Measurements from ENCODE around the gene DOCK4. TPM values are rescaled to one million over a fixed set of nuclear protein-coding genes. Genes with fewer than 3 reads are reported as not detected.

The DOCK4 gene
- polyA plus RNA-seq, 4 donors, result 23.9 to 26.1 (median 25.0) TPM

DNA sequence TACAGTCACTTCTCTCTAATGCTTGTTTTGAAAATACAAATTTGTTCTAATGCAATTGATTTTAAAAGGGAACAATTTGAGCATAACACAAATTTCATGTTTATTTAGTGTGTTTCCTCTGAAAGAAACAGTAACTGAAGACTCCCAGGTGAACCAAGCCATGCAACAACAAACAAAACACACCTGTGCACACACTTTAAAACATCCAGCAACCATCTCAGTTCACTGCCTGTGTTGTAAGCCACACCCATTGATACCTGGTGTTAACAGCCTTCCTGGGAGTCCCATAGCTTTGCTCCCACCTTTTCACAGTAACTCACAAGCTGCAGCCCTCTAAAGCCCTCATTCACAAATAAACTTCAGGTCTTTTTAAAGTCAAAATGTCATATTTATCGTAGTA, 89.3 kb downstream of the DOCK4 start:
- no peak for DNase-seq (ENCODE audit: low read depth in 4 of 4, low spot score in 3 of 4)

DNA sequence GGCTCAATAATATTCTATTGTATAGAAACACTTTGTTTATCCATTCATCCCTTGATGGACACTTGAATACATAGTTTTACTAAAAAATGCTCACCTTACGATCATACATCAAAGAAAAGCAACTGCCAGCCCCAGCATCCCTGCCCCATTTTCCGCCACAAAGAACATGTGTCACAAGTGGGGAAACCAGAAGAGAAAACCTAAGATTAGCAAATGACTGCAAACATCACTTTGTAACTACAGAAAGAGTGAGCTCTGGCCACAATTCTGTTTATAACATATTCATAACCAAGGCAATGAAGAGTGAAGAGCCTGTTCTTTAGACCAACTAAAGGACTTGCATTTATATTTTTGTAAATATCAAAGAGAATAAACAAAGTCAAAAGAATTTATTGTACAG, 89.8 kb downstream of the DOCK4 start:
- DNase-seq (ENCODE audit: low read depth in 4 of 4, low spot score in 3 of 4), result no peak

DNA sequence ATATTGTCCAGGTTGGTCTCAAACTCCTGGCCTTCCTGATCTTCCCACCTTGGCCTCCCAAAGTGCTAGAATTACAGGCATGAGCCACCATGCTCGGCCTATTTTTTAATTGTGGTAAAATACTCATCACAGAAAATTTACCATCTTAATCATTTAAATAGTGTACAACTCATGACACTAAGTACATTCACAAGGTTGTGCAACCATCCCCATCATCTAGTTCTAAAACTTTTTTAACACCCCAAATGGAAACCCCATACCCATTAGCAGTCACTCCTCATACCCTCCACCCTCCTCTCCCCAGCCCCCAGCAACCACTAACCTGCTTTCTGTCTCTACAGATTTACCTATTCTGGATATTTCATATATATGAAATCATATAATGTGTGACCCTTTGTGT, 90.3 kb downstream of the DOCK4 start:
- no peak for DNase-seq (ENCODE audit: low read depth in 4 of 4, low spot score in 3 of 4)

DNA sequence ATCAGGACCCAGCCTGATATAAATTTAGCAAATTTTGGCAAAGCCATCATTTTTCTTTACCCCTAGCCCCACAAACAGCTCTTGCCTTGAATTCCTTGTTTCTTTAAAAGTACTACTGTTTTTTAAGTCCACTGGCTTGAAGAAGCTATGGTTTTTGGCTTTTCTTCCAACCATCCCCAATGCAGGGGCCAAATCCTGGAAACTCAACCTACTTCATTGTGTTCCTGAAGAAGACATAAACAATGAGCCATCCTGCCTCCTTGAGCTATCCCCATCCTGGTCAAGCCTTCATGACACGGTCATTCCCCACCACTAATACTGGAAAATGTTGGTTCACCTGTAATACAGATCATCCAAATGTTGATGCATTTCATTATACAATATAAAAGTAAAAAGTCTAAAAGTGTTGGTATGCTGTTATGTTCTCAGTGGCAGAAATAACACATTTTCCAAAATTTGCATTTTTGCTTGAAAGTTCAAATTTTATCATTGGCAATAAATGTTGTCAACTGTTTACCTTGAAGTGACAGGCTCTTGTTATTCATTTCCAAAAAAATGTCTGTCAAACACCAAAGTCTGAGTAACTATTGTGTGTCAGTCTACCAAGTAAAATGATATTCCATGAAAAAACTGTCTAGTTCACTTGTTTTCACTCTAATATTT, 92.2 kb downstream of the DOCK4 start:
- DNase-seq (ENCODE audit: low read depth in 4 of 4, low spot score in 3 of 4), result no peak

DNA sequence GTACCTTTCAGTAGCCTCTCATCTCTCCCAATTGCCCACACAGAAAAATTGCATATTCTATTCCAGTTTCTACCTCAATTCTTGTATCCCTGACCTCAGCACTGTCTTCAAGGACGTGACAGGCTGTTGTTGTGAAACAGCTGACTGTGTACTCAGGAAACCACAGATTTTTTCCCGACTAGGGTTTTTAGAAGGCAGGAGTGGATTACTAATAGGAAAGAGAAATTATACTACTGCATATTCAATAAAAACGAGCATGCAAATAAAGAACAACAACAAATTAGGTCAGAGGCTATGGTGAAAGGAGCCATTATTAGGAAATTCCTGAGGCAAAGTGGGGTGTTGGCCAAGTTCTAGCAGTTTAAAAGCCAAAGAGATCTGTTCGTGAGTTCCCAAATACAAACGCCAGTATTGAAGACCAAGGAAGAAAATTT, 93.4 kb downstream of the DOCK4 start:
- no peak for DNase-seq (ENCODE audit: low read depth in 4 of 4, low spot score in 3 of 4)

DNA sequence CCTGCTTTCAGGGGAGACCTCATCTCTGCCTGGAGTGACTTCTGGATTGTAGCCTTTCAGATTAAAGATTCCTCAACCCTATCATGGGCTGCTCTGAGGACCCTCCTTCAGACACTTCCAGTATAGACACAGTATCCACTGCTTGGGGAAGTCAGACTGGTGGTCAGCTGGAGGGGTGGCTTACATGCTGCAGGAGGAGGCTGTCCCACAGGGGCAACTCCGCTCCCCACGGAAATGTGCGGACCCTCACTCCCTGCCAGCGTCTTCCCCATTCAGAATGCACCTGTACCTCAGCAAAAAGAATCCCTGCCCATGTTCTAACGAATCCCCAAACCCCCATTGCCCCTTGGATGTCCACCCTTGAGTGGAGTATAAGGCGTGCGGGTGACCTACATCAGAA, 95.5 kb downstream of the DOCK4 start:
- DNase-seq (ENCODE audit: low read depth in 4 of 4, low spot score in 3 of 4), result no peak

DNA sequence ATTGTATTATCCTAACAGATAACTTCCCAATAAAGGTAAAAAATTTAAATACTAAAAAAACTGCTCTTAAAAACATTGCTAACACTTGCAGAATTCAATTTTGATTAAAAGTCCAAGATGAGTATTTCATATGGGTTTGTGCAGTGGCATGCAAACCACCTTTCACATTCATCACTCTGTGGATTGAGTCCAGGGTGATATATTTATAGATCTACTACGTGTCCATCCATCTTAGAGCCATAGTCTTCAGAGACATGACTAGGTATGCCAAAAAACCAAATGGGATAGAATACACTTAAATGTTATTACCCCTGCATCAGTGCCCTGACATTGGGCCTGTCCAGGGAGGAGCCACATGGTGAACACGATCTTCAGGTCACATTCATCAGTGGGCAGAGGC, 96.0 kb downstream of the DOCK4 start:
- DNase-seq (ENCODE audit: low read depth in 4 of 4, low spot score in 3 of 4), result no peak

DNA sequence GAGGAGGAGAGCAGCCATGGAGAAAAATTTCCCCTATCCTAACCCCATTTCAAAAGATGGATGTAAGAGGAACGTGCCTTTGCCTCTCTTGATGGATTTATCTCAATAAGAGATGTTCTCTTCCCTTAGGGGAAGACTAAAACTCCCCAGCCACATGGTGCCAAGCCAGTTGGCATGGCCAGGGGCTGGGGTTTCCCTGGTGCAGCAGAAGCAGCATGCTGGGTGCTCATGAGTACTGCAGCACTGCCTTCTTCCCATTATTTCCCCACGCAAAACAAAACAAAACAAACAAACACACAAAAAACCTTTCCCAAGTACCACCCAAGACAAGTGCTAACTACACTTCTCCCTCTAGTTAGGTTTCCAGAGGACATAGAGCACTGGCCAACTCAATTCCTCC, 97.2 kb downstream of the DOCK4 start:
- DNase-seq (ENCODE audit: low read depth in 4 of 4, low spot score in 3 of 4), result no peak

DNA sequence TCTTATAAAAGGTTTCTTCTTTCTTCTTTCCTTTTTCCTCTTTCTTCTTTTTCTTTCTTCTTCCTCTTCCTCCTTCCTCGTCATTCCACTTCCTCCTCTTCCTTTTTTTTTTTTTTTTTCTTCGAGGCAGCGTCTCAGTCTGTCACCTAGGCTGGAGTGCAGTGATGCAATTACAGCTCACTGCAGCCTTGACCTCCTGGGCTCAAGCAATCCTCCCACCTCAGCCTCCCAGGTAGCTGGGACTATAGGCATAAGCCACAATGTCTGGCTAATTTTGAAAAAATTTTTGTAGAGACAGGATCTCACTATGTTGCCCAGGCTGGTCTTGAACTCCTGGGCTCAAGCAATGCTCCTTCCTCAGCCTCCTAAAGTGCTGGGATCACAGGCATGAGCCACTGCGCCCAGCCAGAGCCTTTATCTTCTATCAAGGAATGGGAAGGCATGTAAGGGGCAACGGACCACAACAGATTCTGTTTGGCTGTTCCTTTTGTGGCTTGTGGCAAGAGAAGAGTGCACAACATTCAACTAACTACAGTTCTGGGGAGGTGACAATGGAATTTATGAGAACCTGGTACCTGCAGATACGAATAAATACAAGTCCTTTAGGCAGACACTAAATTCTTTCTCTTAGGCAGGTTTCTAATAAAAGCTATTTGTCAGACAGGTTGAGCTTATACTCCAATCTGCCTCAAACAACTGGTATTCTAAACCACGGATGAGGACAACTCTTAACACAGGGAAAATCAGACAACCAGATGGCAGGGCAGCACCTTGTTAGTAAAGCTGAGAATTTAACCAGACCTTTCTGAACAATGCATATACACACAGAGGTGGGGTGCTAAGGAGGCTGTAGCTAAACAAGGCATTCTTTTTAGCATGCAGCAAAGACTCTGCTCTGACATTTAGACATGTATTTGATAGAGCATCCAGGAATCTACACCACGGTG, 100.3 kb downstream of the DOCK4 start:
- no peak for DNase-seq (ENCODE audit: low read depth in 4 of 4, low spot score in 3 of 4)

DNA sequence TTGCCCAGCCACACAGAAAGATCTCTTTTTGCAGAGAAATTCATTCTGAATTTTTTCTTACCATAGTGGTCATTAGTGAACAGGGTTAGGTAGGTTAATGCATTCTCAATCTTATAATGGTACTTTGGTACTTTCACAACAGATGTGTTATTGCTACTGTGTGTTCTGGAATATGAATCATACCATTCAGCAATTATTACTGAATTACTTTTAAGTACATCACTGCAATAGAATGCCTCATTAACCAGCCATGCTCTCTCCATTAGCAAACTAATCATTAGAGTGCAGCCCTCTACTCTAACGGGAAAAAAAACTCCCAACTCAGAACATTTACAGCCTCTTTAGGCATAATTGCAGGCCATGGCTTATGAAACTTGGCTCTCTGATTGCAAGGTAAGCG, 102.1 kb downstream of the DOCK4 start:
- no peak for DNase-seq (ENCODE audit: low read depth in 4 of 4, low spot score in 3 of 4)

DNA sequence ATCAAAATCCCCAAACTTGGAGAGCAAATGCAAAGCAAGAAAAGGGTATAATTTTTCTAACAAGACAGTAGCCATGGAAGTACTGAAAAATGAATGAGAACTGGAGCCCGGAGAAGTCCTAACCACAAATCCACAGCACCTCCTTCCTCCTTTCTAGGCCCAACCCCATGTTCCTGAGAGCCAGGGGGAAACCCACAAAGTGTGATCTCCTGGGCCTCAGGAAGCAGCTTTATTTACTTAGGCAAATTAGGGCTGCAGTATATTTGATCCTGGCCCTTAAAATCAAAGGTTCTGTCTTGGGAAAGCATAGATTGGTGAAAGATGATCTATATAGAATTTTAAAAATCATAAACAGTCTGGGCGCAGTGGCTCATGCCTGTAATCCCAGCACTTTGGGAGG, 103.0 kb downstream of the DOCK4 start:
- DNase-seq (ENCODE audit: low read depth in 4 of 4, low spot score in 3 of 4), result no peak

DNA sequence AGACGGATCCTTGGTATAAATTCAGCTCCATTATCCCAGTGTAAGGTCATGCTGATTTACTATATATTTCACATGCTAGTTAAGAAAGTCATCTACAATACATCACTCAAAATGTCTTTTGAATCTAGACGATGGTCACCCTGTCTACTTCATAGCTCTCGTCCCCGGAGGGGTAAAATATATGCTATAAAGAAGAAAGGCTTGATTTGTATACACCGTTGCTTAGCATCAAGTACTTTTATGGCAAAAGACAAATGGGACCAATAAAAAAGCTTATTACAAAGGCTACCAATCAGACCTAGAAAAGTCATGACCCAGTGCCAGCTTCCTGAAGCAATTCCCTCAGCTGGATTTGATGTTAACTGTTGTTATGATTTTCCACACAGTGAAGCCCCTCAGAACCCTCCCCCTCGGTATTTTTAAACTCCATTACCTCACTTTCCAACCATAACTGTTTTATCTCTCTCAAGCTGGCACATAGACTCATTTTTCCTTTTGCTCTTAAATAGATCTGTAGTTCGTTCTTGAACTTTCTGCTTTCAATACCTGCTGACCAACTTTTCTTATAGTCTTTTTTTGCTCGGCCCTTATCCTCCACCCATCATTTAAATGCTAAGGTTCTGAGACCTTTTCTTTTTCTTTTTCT, 104.9 kb downstream of the DOCK4 start:
- DNase-seq (ENCODE audit: low read depth in 4 of 4, low spot score in 3 of 4), result no peak

DNA sequence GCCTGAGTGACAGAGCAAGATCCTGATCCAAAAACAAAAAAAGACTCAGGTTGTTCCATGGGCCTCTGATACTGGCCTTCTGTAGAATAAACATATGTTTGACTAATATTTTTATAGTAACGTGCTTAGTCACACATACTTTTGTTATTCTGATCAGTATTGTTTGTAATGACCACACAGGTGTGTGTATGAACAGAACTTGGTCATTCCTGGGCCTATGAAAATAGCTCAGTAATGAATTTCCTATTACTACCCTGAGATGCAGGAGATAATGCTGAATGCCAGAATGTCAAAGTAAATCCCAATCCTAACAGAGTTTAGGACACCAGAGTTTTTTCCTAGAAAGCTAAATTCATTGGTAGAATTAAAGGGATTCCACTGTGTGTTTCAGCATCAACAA, 108.7 kb downstream of the DOCK4 start:
- no peak for DNase-seq (ENCODE audit: low read depth in 4 of 4, low spot score in 3 of 4)

DNA sequence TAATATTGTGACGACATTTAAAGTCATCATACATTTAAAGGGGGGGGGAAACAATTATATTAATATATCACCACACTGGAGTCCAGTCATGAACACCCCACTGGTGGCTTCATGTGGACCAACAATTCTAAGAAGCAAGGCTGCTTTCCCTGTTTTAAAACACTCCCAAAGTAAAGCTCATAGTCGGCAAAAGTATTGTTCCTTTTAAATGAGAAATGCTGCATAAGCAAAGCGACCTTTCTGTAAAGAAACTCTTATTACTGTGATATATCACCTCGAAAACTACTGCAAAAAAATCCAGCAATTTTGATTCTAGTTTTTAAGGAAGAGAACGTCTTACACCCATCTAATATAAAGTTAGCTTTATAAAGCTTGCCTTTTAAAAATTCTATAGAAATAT, 112.8 kb downstream of the DOCK4 start:
- no peak for DNase-seq (ENCODE audit: low read depth in 4 of 4, low spot score in 3 of 4)

DNA sequence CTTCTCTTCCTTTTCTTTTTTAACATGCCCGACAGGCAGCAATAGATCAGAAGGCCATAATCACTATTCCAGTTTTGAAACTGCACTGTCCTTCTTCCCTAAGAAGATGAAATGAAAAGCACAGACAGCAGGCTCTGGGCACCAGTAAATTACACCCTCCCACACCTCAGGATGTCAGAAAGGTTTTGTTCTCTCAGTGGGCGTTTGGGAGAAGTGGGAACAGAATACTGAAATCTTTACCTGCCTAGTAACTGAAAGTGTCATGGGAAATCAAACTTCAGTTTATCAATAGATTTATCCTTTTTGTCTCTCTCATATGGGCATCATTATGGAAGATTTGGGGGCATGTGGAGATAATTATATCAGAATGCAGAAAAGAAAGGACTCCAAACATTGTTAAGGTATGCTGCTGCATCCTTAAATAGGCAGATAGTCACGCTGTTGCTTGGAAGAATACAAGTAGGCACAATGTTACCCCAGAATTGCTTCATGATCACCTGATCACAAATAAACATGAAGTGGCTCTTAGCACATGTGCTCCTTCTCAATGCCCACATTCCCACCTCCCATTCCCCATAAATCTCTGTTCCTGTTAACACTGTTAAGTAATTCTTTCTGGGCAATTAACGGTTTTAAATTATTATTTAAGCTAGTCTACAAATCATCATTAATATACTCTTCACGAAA, 113.3 kb downstream of the DOCK4 start:
- DNase-seq (ENCODE audit: low read depth in 4 of 4, low spot score in 3 of 4), result no peak

DNA sequence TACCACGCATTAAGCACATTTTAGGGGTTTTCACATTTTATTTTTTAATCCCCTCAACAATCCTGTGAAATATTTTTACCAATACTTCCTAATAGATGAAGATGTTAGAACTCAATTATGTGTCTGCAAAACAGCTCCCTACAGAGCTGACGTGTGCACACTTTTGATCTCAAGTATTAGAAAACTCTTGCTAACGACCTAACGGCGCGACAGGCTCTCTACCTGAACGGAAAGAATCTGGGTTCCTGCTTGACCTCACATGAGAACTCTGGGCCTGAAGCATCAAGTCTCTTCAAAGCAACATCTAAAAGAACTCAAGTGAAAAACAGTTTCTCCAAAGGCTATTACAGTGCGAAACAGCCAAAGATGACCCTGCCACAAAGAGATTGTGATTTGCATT, 113.9 kb downstream of the DOCK4 start:
- no peak for DNase-seq (ENCODE audit: low read depth in 4 of 4, low spot score in 3 of 4)

DNA sequence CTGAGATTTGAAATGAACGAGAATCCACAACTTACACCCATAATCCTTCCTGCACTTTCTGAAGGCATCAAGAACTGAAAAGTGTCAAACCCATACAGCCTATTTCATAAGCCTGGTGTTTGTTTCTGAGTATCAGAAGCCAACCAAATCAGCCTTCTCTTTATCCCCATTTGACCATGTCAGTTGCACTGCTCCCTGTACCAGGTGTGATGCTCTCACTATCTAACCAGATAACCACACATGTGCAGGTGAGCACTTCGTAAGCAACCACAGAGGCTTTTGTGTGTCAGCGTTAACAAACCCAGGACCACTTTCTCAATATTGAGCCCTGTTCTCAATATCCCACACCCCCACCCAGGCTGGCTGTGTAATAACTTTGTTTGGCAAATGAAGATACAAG, 114.4 kb downstream of the DOCK4 start:
- no peak for DNase-seq (ENCODE audit: low read depth in 4 of 4, low spot score in 3 of 4)

DNA sequence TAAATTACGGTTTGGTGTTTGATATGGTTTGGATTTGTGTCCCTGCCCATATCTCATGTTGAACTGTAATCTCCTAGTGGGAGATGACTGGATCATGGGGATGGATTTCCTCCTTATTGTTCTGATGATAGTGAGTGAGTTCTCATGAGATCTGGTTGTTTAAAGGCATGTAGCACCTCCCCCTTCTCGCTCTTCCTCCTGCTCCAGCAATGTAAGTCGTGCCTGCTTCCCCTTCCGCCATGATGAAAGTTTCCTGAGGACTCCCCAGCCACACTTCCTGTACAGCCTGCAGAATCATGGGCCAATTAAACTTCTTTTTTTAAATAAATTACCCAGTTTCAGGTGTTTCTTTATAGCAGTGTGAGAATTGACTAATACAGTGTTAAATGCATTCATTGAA, 116.6 kb downstream of the DOCK4 start:
- DNase-seq (ENCODE audit: low read depth in 4 of 4, low spot score in 3 of 4), result no peak

DNA sequence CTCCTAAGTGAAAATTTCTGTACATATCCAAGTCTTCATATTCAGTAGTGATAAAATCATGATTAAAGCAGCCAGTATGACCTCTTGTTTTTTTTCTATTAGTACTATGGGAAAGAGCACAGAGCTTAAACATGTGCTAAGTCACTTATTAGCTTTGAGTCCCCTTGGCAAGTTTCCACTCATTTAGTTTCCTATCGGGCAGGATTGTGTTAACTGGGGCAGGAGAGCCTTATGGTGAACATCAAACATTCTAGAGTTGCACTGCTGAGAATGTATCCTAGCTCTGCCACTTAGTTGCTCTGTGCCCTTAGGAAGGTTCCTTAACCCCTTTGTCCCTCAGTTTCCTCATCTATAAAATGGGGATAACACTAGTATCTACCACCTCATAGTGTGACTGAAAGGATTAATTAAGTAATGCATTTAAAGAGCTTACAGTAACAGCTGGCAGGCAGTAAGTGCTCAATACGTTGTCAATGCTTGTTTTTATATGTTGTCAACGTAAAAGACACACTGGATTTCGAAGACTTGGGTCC, 117.6 kb downstream of the DOCK4 start:
- no peak for DNase-seq (ENCODE audit: low read depth in 4 of 4, low spot score in 3 of 4)

DNA sequence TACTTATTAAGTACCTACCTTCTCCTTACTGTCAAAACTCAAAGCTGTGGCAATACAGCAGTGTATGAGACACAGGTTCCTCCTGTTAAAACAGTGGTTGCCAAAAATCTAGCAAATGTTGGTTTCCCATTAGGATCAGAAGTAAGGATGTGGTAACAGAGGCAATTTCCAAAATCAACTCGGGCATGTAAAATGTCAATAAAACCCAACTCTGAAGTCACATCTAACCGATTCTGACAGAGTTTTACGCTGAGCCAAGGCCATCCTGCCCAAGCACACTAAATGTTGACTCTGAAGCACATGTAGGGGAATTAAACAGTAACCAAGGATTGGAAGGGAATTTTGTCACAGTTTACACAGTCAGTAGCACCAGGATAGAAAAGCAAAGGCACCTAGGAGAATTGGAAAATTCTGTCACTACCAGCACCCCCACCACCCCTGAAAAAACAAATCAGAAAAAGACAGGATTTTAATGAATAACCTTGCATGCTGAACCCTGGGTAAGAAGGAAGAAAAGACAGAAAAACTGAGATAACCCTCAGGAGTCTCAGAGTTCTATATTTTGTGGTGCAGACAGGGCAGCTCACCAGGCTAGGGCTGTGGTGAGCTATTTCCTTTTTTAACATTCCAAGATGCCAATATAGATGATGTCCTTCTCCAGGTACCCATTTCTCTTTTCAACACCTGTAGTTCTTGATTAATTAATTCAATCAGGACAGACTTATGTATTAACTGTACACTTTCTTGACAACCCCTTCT, 119.5 kb downstream of the DOCK4 start:
- DNase-seq (ENCODE audit: low read depth in 4 of 4, low spot score in 3 of 4), result no peak
